ENCODE results near the gene ACBD6.

ACBD6 gene

GRCh38 chr1:180545991-180546390, 43.6 kb upstream of the ACBD6 start:
- Histone ChIP-seq H3K4me3 (ENCODE audit: severe bottlenecking) (no peak overlapping the region), H3K9me3 (ENCODE audit: severe bottlenecking) (peaks cover 2% of the 10 kb centered on the region), H3K36me3 (ENCODE audit: low read depth) (no peaks in the 10 kb centered on the region), H3K4me1 (ENCODE audit: insufficient read depth, poor library complexity, severe bottlenecking) (no peaks in the 10 kb centered on the region), H3K27me3 (ENCODE audit: insufficient read depth, poor library complexity, severe bottlenecking) (no peaks in the 10 kb centered on the region), H3K27ac (ENCODE audit: poor library complexity, severe bottlenecking) (no peak overlapping the region)
- no peak for ATAC-seq (ENCODE audit: low read depth)
- TF ChIP-seq CTCF (IDR thresholded peaks at IDR 0.05; ENCODE audit: poor library complexity, severe bottlenecking), result no peak
- DNase-seq (ENCODE audit: low spot score), result no peak

- Histone ChIP-seq H3K4me3 (ENCODE audit: severe bottlenecking) (no peak overlapping the region), H3K4me1 (ENCODE audit: insufficient read depth, poor library complexity, severe bottlenecking) (no peaks in the 10 kb centered on the region), H3K27ac (ENCODE audit: poor library complexity, severe bottlenecking) (no peak overlapping the region), H3K9me3 (ENCODE audit: severe bottlenecking) (peaks cover 2% of the 10 kb centered on the region), H3K27me3 (ENCODE audit: insufficient read depth, poor library complexity, severe bottlenecking) (no peaks in the 10 kb centered on the region), H3K36me3 (ENCODE audit: low read depth) (no peaks in the 10 kb centered on the region)
- DNase-seq (ENCODE audit: low spot score), result no peak
- no peak for TF ChIP-seq CTCF (IDR thresholded peaks at IDR 0.05; ENCODE audit: poor library complexity, severe bottlenecking)
- ATAC-seq (ENCODE audit: low read depth), result no peak
Observed at GRCh38 chr1:180544050-180544449, 41.7 kb upstream of the ACBD6 start.

- H3K4me3 ChIP-seq (ENCODE audit: severe bottlenecking), result no peak overlapping the region
- ATAC-seq (ENCODE audit: low read depth) (no peak), DNase-seq (ENCODE audit: low spot score) (no peak)
- H3K36me3 ChIP-seq (ENCODE audit: low read depth), result no peaks in the 10 kb centered on the region
- no peaks in the 10 kb centered on the region for H3K9me3 ChIP-seq (ENCODE audit: severe bottlenecking)
- no peak for TF ChIP-seq CTCF (IDR thresholded peaks at IDR 0.05; ENCODE audit: poor library complexity, severe bottlenecking)
- no peaks in the 10 kb centered on the region for H3K4me1 ChIP-seq (ENCODE audit: insufficient read depth, poor library complexity, severe bottlenecking)
- H3K27ac ChIP-seq (ENCODE audit: poor library complexity, severe bottlenecking), result no peak overlapping the region
- no peaks in the 10 kb centered on the region for H3K27me3 ChIP-seq (ENCODE audit: insufficient read depth, poor library complexity, severe bottlenecking)
Observed at GRCh38 chr1:180542838-180543145, 40.4 kb upstream of the ACBD6 start.

GRCh38 chr1:180542113-180542837, 39.9 kb upstream of the ACBD6 start:
- TF ChIP-seq CTCF (IDR thresholded peaks at IDR 0.05; ENCODE audit: poor library complexity, severe bottlenecking), result no peak
- DNase-seq (ENCODE audit: low spot score) (no peak), ATAC-seq (ENCODE audit: low read depth) (no peak)
- Histone ChIP-seq H3K4me3 (ENCODE audit: severe bottlenecking) (no peak overlapping the region), H3K27ac (ENCODE audit: poor library complexity, severe bottlenecking) (no peak overlapping the region), H3K9me3 (ENCODE audit: severe bottlenecking) (no peaks in the 10 kb centered on the region), H3K27me3 (ENCODE audit: insufficient read depth, poor library complexity, severe bottlenecking) (no peaks in the 10 kb centered on the region), H3K4me1 (ENCODE audit: insufficient read depth, poor library complexity, severe bottlenecking) (no peaks in the 10 kb centered on the region), H3K36me3 (ENCODE audit: low read depth) (no peaks in the 10 kb centered on the region)

All from RWPE2 (cell line).